Keratinocyte (primary cell): ENCODE measurements around the gene CEP290. TPM values are rescaled to one million over a fixed set of nuclear protein-coding genes. Genes with fewer than 3 reads are reported as not detected.

Source experiments
- DNase-seq: peaks from one replicate; pipeline ENCODE4 v3.0.0-alpha.2; 2011; ENCODE audit warnings: low read depth, missing footprints, low spot score
- FAIRE-seq: peaks from 2 replicates; lab custom pipeline; 2011; peaks lifted over from hg19 to GRCh38; lab: Jason Lieb, UNC
- H2AFZ ChIP-seq: 2 replicates; pipeline ENCODE4 v1.6.0; 2012; ENCODE audit warnings: low read length, control low read depth, inconsistent platforms; ENCODE audit not compliant: control insufficient read depth
- H3K27ac ChIP-seq: 2 replicates; pipeline ENCODE4 v1.5.1; 2011; ENCODE audit warnings: low read length; ENCODE audit not compliant: control insufficient read depth, insufficient read depth
- H3K27me3 ChIP-seq: 3 replicates; pipeline ENCODE4 v1.6.0; 2011; ENCODE audit warnings: low read length; ENCODE audit not compliant: control insufficient read depth, insufficient read depth; ENCODE audit errors: extremely low read depth
- H3K36me3 ChIP-seq, 2 experiments: 2 replicates in 1 of 2; 3 replicates in 1 of 2; pipeline ENCODE4 v1.5.1; 2011; ENCODE audit warnings: low read length in 2 of 2, mild to moderate bottlenecking in 1 of 2; ENCODE audit not compliant: control insufficient read depth in 2 of 2, insufficient read depth in 2 of 2; ENCODE audit errors: extremely low read depth in 1 of 2
- H3K4me1 ChIP-seq: 3 replicates; pipeline ENCODE4 v1.5.1; 2011; ENCODE audit warnings: low read length; ENCODE audit not compliant: control insufficient read depth, insufficient read depth; ENCODE audit errors: extremely low read depth
- H3K4me2 ChIP-seq: 3 replicates; pipeline ENCODE4 v1.6.0; 2011; ENCODE audit warnings: low read depth, low read length; ENCODE audit not compliant: control insufficient read depth, insufficient read depth; ENCODE audit errors: extremely low read depth
- H3K4me3 ChIP-seq, 3 experiments: fragments of 200-600 bp in 1 of 3; sonication (generic) in 1 of 3; 2 replicates in 2 of 3; 3 replicates in 1 of 3; pipeline ENCODE4 v1.5.1; 2011 to 2016; ENCODE audit warnings: low read length in 3 of 3, mild to moderate bottlenecking in 3 of 3, control low read depth in 2 of 3, inconsistent platforms in 1 of 3, low read depth in 1 of 3, mixed read lengths in 1 of 3, mixed run types in 1 of 3, moderate library complexity in 1 of 3; ENCODE audit not compliant: control insufficient read depth in 2 of 3, insufficient read depth in 2 of 3; ENCODE audit errors: extremely low read depth in 1 of 3
- H3K79me2 ChIP-seq: 2 replicates; pipeline ENCODE4 v1.6.0; 2012; ENCODE audit warnings: low read length; ENCODE audit not compliant: control insufficient read depth, insufficient read depth
- H3K9ac ChIP-seq: 3 replicates; pipeline ENCODE4 v1.6.0; 2011; ENCODE audit warnings: low read length; ENCODE audit not compliant: control insufficient read depth, insufficient read depth; ENCODE audit errors: extremely low read depth
- H3K9me1 ChIP-seq: 3 replicates; pipeline ENCODE4 v1.6.0; 2011; ENCODE audit warnings: low read length; ENCODE audit not compliant: control insufficient read depth, insufficient read depth; ENCODE audit errors: extremely low read depth
- H3K9me3 ChIP-seq: 2 replicates; pipeline ENCODE4 v1.5.1; 2012; ENCODE audit warnings: low read depth, low read length; ENCODE audit not compliant: control insufficient read depth
- H4K20me1 ChIP-seq: 3 replicates; pipeline ENCODE4 v1.6.0; 2011; ENCODE audit warnings: low read length; ENCODE audit not compliant: control insufficient read depth, insufficient read depth; ENCODE audit errors: extremely low read depth
- CTCF ChIP-seq, 3 experiments: IDR thresholded peaks in 1 of 3; conservative IDR thresholded peaks in 1 of 3; optimal IDR thresholded peaks in 1 of 3; 2 replicates in 2 of 3; 3 replicates in 1 of 3; pipeline versions ENCODE3 to v1.5.1; 2011; ENCODE audit warnings: low read length in 3 of 3, mild to moderate bottlenecking in 3 of 3, moderate library complexity in 2 of 3, control low read depth in 1 of 3, inconsistent platforms in 1 of 3; ENCODE audit not compliant: insufficient read depth in 2 of 3; ENCODE audit errors: extremely low read depth in 1 of 3
- EZH2 ChIP-seq: IDR thresholded peaks from one replicate; pipeline ENCODE4 v1.6.1; 2012; ENCODE audit warnings: inconsistent platforms, mild to moderate bottlenecking, low read length, moderate library complexity
- dilution Hi-C: fragments of 300-500 bp; cut with MboI; formaldehyde crosslinking; loops from one replicate; pipeline ENCODE4 v1.7.0; 2020; ENCODE audit warnings: low sequenced_read_pairs; ENCODE audit not compliant: extremely low pct_ligation_motif_present
- polyA plus RNA-seq, 5 experiments: library from polyadenylated mRNA; depleted of rRNA in 3 of 5; stranded (reverse) in 3 of 5; stranded (forward) in 1 of 5; unstranded in 1 of 5; fragments of >200 nt; gene quantifications; 1 replicate in 1 of 5; 2 replicates in 3 of 5; 3 replicates in 1 of 5; pipeline versions ENCODE4 v1.2.1 to v1.2.3, GENCODE V29; 2011 to 2012; ENCODE audit warnings: missing spikeins in 2 of 5, low read depth in 1 of 5, low replicate concordance in 1 of 5

The CEP290 gene
- polyA plus RNA-seq, 1 donor (not counting 4 experiments of a cell fraction or from before 2014, with no cell fraction given) = 5.6 TPM

DNA sequence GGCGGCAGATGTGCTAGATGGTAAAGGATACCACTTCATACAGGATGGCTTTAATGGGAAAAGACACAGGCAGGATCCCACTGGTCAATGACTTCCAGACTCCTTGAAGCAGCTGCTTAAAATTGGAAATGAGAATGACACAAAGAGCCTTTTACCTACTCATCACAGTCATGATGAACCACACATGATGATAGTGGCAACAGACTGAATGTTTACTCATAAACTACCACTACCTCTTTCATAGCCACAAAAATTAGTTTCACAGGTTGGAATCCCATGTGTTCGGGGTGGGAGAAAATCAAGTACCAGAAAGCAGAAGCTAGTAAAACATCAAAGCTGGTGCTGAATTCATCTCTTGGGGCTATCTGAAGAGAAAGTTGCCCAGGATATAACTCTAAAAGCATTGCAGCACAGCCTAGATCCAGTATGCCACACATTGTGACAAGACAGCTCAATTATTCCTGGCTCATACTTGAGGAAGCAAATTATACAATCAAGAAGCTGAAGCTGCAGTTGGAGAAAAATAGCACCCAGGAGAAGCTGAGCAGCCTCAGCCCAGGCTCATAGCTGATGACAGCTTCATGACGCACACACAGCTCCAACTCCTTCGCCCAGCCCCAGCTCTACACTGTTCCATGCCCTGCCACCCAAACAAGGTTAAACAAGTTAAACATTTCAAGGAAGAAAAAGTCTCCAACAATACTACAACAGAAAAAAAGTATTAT is 83.7 kb downstream of the CEP290 start:
- dilution Hi-C loops = no loop called here
- no peak for FAIRE-seq
- no peaks in the 10 kb centered on the region for H3K9me3 ChIP-seq

GRCh38 chr12:88056571-88056970 is 85.3 kb downstream of the CEP290 start:
- FAIRE-seq (no peak), DNase-seq (no peak)
- Histone ChIP-seq H3K4me1 (no peaks in the 10 kb centered on the region), H2AFZ (no peak overlapping the region), H3K9me1 (no peaks in the 10 kb centered on the region), H3K9me3 (no peaks in the 10 kb centered on the region), H3K79me2 (no peaks in the 10 kb centered on the region), H3K27ac (no peak overlapping the region), H3K27me3 (no peaks in the 10 kb centered on the region), H3K4me2 (no peak overlapping the region), H3K9ac (no peak overlapping the region), H3K4me3 (no peak overlapping the region), H4K20me1 (no peaks in the 10 kb centered on the region), H3K36me3 (no peaks in the 10 kb centered on the region)
- TF ChIP-seq EZH2 = no peak
- no peak for TF ChIP-seq CTCF (optimal IDR thresholded peaks at IDR 0.05 in 1 of 3, IDR thresholded peaks at IDR 0.05 in 1 of 3, conservative IDR thresholded peaks at IDR 0.05 in 1 of 3; ENCODE audit: extremely low read depth in 1 of 3, insufficient read depth in 2 of 3, low read length in 3 of 3)
- dilution Hi-C loops = no loop called here

More for the DNA sequence above, 83.7 kb downstream of the CEP290 start:
- no peaks in the 10 kb centered on the region for H3K36me3 ChIP-seq
- H3K79me2 ChIP-seq = no peaks in the 10 kb centered on the region
- H3K4me1 ChIP-seq = no peaks in the 10 kb centered on the region
- H3K27ac ChIP-seq = no peak overlapping the region
- no peaks in the 10 kb centered on the region for H3K9me1 ChIP-seq
- TF ChIP-seq CTCF (optimal IDR thresholded peaks at IDR 0.05 in 1 of 3, IDR thresholded peaks at IDR 0.05 in 1 of 3, conservative IDR thresholded peaks at IDR 0.05 in 1 of 3; ENCODE audit: extremely low read depth in 1 of 3, insufficient read depth in 2 of 3, low read length in 3 of 3) (no peak), EZH2 (no peak)
- no peak overlapping the region for H3K4me3 ChIP-seq
- no peak for DNase-seq
- no peaks in the 10 kb centered on the region for H4K20me1 ChIP-seq
- H2AFZ ChIP-seq = no peak overlapping the region
- H3K9ac ChIP-seq = no peak overlapping the region
- no peak overlapping the region for H3K4me2 ChIP-seq
- no peaks in the 10 kb centered on the region for H3K27me3 ChIP-seq
